Ovary (tissue), 9 donors: ENCODE measurements around the gene UNC5B. TPM values are rescaled to one million over a fixed set of nuclear protein-coding genes. Genes with fewer than 3 reads are reported as not detected.

Experiments used
- DNase-seq, 5 donors: peaks; one replicate each; pipeline ENCODE4 v3.0.0-alpha.2; 2019 to 2020
- H3K27ac ChIP-seq, 2 donors: fragments of 200-600 bp; one replicate each; pipeline versions ENCODE4 v1.5.1 to v1.8.0; 2019 to 2022
- H3K27me3 ChIP-seq: fragments of 200-600 bp; one replicate; pipeline ENCODE4 v1.8.0; 2022
- H3K36me3 ChIP-seq: fragments of 200-600 bp; sonication (generic); one replicate; pipeline ENCODE4 v1.5.1; 2019
- H3K4me1 ChIP-seq: one replicate; pipeline ENCODE4 v1.8.1; 2013; ENCODE audit warnings: mild to moderate bottlenecking, moderate library complexity; ENCODE audit not compliant: insufficient read depth
- H3K4me3 ChIP-seq: fragments of 200-600 bp; sonication (generic); one replicate; pipeline ENCODE4 v1.5.1; 2017
- H3K9me3 ChIP-seq, 2 donors: fragments of 200-600 bp in 1 of 2; sonication (generic) in 1 of 2; one replicate each; pipeline versions ENCODE4 v1.5.1 to v1.8.1; 2013 to 2019; ENCODE audit warnings: mild to moderate bottlenecking in 1 of 2, moderate library complexity in 1 of 2
- EP300 ChIP-seq: sonication (generic); formaldehyde crosslinking; IDR thresholded peaks from one replicate; pipeline ENCODE4 v1.6.1; 2017; ENCODE audit warnings: antibody characterized with exemption
- POLR2A ChIP-seq: fragments of 450-650 bp; IDR thresholded peaks from one replicate; pipeline ENCODE4 v1.6.1; 2017; ENCODE audit warnings: antibody characterized with exemption, mild to moderate bottlenecking, moderate library complexity
- WGBS, 3 donors: extraction: QIAGEN DNeasy Blood & Tissue Kit in 1 of 3; methylation state at CpG; one replicate each; pipeline versions ENCODE4 v1.1.5 to v1.1.7; 2013 to 2017; 5-methylcytosine and 5-hydroxymethylcytosine counted together
- intact Hi-C, 4 donors: fragments of 100-400 bp; cut with DNase I; formaldehyde crosslinking; loops; one replicate each; pipeline versions ENCODE4 v1.11.0 to v1.15.1; 2022 to 2023
- polyA plus RNA-seq, 2 donors: library from polyadenylated mRNA; stranded (reverse); fragments of 200-250 nt in 1 of 2; fragments of 350-450 nt in 1 of 2; fragmentation: Illumina TruSeq in 1 of 2; extraction: RNeasy Lipid Tissue Mini Kit (QIAGEN cat#74804) in 1 of 2; gene quantifications; one replicate each; pipeline ENCODE4 v1.2.3, GENCODE V29; 2013 to 2014
- total RNA-seq, 7 donors: library from RNA; depleted of rRNA in 2 of 7; stranded (reverse); fragments of >200 nt in 2 of 7; fragmentation: NEBNext Ultra II Directional in 3 of 7; extraction: Animal tissue kit (Norgen Biotek cat#: 25700) in 3 of 7; gene quantifications; one replicate each; pipeline versions ENCODE4 v1.1.0 to v1.2.4, GENCODE V29; 2016 to 2023
- TF ChIP-seq, protein P1 (sequence below), 3 donors: fragments of 450-650 bp in 2 of 3; fragments of 200-600 bp in 1 of 3; IDR thresholded peaks; one replicate each; pipeline versions ENCODE4 v1.5.1 to v1.8.0; 2016 to 2022; ENCODE audit warnings: antibody characterized with exemption in 3 of 3, mild to moderate bottlenecking in 1 of 3
- donor health status: DM: no; HTN: no; CAD: no; lungs with moderate emphysema.
- donor health status: DM: no; HTN: no; CAD: no.
- donor health status: Bipolar disorder and iron deficiency.
- donor health status: DM: yes; HTN: yes; CAD: no.
- donor health status: DM: no; HTN: no; CAD: no.
- donor health status: DM: yes; HTN: yes; CAD: no.

Gene UNC5B
- total and polyA plus RNA-seq, 9 donors: 2.7 to 48.0 (median 6.3) TPM

DNA sequence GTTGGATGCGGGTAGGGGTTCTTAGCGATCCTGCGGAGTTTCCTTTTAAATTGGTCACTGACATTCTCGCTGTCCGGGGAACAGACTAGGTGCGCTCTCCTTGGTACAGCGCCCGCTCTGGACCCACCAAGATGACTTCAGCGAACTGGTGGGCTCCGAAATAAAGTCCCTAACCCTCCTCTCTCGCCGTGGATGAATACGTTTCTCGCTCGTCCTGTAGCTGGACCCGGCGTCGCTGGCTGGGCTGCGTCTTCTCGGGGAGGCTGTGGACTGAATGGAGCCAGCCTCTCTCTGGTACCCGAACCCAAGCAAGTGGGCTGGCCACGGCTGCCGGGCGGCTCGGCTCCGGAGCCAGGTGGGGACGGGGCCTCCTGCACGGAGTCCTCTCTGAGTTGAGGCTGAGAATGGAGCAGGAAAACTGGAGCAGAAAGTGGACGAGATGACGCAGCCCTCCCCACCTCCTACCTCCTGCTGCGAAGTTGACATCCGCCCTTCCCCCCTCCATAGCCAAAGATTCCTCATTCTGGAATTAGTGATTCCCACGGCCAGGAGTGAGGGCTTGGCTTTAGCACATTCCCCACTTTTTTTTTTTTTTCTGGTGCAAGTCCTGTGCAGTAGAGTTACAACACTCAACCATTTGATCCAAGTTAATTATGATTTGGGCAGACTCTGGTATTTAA, 1.5 kb downstream of the UNC5B start:
- no peak for TF ChIP-seq POLR2A
- H3K27ac ChIP-seq: no peak overlapping the region
- H3K4me3 ChIP-seq: peak overlapping the region; percentile 49
- DNase-seq: peak in 1 of 5 donors; percentile 53
- no peaks in the 10 kb centered on the region for H3K36me3 ChIP-seq
- H3K4me1 ChIP-seq: peaks cover 9% of the 10 kb centered on the region
- no peaks in the 10 kb centered on the region for H3K27me3 ChIP-seq
- 3 to 4% (median 3%) methylated on average over 31 to 33 of the region's 33 CpGs for WGBS, 3 donors
- H3K9me3 ChIP-seq: no peaks in the 10 kb centered on the region
- intact Hi-C loops: loop anchor here (5.0 to 10.0 kb wide), 4 partner anchors 51 to 1613 kb away; no protein-coding TSS in a partner anchor

DNA sequence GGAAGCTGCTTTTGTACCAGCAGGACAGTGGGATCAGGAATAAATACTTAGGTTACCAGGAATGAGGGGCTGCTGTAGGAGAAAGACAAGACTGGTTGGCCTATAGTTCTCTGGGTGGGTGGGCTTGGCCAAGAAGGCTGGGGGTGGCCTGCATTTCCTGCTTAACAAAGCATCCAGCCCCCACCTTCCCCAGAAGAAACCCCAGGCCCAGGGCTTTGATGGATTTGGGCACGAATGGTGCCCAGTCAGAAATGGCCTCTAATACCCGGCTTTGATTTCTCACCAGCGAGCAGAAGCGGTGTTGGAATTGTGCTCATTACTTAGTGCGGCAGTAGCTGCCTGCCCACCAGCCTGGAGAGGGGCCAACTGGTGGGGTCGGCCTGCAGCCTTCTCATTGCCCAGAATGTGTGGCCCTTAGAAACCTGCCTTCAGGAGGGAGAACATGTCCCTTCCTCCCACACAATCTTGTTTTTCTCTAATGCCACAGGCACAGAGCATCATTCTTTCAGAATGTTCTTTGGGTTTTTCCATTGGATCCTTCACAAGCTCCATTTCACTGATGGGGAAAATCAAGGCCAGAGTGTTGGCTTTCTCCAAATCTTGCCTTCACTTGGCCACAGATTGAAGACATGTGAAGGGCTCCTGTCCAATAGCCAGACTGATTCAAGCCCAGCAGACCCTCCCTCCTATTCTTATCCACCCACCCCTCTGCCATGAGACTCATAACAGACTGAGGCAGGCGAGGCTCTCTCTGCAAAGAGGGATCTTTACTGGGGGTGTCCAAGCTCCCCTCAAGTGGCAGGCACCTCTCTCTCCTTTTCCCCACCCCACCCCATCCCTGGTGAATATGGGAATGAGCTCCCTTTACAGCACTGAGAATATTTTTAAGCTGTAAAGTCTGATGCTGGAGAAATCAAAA, 2.5 kb downstream of the UNC5B start:
- DNase-seq: peak in 1 of 5 donors; percentile 18
- TF ChIP-seq POLR2A (no peak), EP300 (no peak)
- TF ChIP-seq, protein P1, sequence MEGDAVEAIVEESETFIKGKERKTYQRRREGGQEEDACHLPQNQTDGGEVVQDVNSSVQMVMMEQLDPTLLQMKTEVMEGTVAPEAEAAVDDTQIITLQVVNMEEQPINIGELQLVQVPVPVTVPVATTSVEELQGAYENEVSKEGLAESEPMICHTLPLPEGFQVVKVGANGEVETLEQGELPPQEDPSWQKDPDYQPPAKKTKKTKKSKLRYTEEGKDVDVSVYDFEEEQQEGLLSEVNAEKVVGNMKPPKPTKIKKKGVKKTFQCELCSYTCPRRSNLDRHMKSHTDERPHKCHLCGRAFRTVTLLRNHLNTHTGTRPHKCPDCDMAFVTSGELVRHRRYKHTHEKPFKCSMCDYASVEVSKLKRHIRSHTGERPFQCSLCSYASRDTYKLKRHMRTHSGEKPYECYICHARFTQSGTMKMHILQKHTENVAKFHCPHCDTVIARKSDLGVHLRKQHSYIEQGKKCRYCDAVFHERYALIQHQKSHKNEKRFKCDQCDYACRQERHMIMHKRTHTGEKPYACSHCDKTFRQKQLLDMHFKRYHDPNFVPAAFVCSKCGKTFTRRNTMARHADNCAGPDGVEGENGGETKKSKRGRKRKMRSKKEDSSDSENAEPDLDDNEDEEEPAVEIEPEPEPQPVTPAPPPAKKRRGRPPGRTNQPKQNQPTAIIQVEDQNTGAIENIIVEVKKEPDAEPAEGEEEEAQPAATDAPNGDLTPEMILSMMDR (IDR thresholded peaks at IDR 0.05): no peak
- no peaks in the 10 kb centered on the region for H3K36me3 ChIP-seq
- H3K27me3 ChIP-seq: no peaks in the 10 kb centered on the region
- intact Hi-C loops: loop anchor here (5.0 to 10.0 kb wide), 4 partner anchors 50 to 1612 kb away; no protein-coding TSS in a partner anchor
- H3K4me3 ChIP-seq: no peak overlapping the region
- no peak overlapping the region for H3K27ac ChIP-seq
- no peaks in the 10 kb centered on the region for H3K9me3 ChIP-seq
- peaks cover 9% of the 10 kb centered on the region for H3K4me1 ChIP-seq
- WGBS, 3 donors: 81 to 89% (median 88%) methylated on average over 7 of the region's 7 CpGs

DNA sequence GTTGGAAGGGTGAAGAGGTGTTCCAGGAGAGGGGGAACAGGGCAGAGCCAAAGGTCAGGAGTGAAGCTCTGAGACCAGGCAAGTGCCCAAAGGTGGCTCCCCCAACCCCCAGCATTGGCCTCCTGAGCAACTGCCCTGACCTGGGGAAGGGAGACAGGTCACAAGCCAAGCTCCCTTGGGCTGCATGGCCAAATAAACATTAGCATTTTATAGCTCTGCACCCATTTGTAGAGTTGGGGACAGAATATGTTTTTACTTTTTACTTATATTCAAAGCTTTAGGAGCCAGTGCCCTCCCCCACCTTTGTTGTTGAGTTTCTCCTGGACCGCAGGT, 4.0 kb downstream of the UNC5B start:
- peaks cover 9% of the 10 kb centered on the region for H3K4me1 ChIP-seq
- no peak overlapping the region for H3K4me3 ChIP-seq
- TF ChIP-seq EP300: no peak
- TF ChIP-seq POLR2A: no peak
- TF ChIP-seq, protein P1 (IDR thresholded peaks at IDR 0.05): no peak
- intact Hi-C loops: loop anchor here in 3 of 4 donors (10.0 kb wide), 2 partner anchors 48 to 292 kb away; no protein-coding TSS in a partner anchor
- H3K27ac ChIP-seq: no peak overlapping the region
- no peaks in the 10 kb centered on the region for H3K9me3 ChIP-seq
- no peak for DNase-seq
- H3K27me3 ChIP-seq: no peaks in the 10 kb centered on the region
- 60 to 90% (median 84%) methylated on average over 1 of the region's 1 CpG for WGBS, 3 donors
- H3K36me3 ChIP-seq: no peaks in the 10 kb centered on the region

DNA sequence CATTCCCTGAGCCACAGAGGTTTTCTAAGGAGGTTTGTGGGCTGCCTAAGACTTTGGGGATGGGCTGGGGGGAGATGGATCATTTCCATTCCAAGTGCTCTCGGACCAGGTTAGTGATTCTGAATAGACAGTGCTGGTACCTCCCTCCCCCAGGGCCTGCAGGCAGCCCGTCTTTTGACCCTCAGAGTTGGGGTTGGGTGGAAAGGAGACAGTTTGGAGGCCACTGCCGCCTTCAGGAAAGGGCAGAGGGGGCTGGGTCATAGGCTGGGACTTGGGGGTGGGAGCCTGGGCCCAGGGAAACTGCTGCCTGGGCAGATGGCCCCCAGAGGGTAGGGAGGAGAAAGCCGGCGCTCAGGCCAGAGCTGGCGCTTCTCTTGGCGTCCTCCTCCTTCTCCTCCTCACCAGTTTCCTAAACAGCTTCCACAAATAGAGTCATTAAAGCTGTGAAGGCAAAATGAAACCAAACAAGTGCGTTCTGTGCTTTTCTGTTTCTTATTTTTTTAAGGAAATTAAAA, 4.4 kb downstream of the UNC5B start:
- no peak for DNase-seq
- 20 to 23% (median 23%) methylated on average over 8 of the region's 8 CpGs for WGBS, 3 donors

More for the DNA sequence above, 4.4 kb downstream of the UNC5B start:
- TF ChIP-seq, protein P1 (IDR thresholded peaks at IDR 0.05): no peak
- TF ChIP-seq POLR2A (no peak), EP300 (no peak)
- no peaks in the 10 kb centered on the region for H3K27me3 ChIP-seq
- intact Hi-C loops: loop anchor here in 3 of 4 donors (10.0 kb wide), 2 partner anchors 48 to 292 kb away; no protein-coding TSS in a partner anchor
- peak overlapping the region; percentile 43 for H3K4me3 ChIP-seq
- H3K4me1 ChIP-seq: peaks cover 9% of the 10 kb centered on the region
- no peaks in the 10 kb centered on the region for H3K9me3 ChIP-seq
- no peaks in the 10 kb centered on the region for H3K36me3 ChIP-seq
- no peak overlapping the region for H3K27ac ChIP-seq
